NCI-H2081 (cell line): Measurements from ENCODE around the gene RHOT2.
A peak's percentile ranks its signal among the peaks of the same experiment; 100 is the strongest.

Source experiments
- DNase-seq, 2 experiments: peaks; one replicate each; lab custom pipeline; 2025; lab: John Stamatoyannopoulos, UW

RHOT2 gene

GRCh38 chr16:715477-716199 is 47.7 kb downstream of the RHOT2 start:
- no peak for DNase-seq

DNA sequence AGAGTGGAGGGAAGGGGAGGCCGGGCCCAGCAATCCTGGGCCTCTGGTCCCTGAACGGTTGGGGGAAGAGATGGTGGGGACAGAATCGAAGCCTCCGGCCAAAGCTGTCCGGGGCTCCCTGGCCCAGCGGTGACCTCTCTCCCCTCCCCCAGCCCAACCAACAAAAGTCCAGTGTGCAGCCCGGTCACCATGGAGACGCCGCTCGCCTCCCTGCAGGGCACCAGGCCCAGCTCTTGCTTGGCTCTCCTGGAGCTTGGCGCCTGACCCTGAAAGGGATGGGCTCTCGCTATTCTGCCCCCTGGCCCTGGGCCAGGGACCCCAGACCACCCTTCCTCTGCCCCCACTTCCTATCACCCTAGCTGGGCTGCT is 48.3 kb downstream of the RHOT2 start:
- no peak for DNase-seq

DNA sequence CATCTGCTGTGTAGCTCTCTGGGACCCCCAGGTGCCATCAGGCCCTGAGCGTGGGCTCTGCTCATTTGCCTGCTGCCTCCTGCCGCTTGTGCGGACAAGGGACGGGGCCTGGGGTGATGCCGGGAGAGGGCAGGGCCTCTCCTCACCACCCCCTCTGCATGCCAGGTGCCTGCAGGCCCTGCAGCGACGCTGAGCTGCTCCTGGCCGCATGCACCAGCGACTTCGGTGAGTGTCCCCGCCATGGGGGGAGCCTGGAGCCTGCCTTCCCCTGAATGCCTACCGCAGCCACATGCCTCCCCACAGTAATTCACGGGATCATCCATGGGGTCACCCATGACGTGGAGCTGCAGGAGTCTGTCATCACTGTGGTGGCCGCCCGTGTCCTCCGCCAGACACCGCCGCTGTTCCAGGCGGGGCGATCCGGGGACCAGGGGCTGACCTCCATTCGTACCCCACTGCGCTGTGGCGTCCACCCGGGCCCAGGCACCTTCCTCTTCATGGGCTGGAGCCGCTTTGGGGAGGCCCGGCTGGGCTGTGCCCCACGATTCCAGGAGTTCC is 48.9 kb downstream of the RHOT2 start:
- no peak for DNase-seq

DNA sequence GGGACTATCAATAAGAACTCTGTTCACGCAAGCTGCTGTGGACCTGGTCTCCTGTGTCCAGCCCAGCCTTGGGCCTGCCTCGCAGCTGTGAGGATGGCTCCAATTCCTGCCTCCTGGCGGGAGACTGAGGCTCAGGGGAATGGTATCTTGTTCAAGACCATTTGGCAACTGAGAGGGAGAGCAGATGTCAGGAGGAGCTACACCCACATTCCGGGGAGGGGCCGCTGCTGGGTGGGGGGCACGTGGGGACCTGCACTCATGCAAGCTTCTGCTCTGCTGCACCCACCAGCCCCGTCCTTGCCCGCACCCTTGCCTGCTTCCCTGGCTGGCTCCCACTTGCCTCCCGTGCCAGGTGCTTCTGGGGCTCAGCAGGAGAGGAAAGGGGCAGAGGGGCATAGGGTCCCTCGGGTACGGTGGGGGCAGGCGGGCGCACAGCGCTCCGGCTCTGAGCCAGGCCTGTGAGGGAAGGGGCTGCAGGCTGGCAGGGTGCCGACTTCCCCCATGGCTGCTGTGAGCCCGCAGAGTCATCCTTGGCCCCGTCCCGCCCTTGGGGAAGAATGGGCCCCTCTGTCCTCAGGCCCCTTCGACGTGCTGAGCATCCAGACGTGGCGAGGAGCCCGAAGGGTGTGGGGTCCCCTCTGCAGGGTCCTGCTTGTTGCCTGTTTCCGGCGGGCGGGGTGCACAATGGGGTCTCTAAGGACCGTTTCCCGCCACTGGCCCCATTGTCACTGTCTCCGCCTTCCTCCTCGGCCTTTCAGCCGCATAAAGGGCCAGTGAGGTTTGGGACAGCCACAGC is 49.7 kb downstream of the RHOT2 start:
- DNase-seq, result no peak

GRCh38 chr16:718389-718788 is 50.5 kb downstream of the RHOT2 start:
- no peak for DNase-seq

- DNase-seq, result no peak
Observed at GRCh38 chr16:718922-719321, 51.0 kb downstream of the RHOT2 start.

- DNase-seq, result peak in 1 of 2 experiments; percentile 45
Observed at GRCh38 chr16:719815-720446, 52.0 kb downstream of the RHOT2 start.

DNA sequence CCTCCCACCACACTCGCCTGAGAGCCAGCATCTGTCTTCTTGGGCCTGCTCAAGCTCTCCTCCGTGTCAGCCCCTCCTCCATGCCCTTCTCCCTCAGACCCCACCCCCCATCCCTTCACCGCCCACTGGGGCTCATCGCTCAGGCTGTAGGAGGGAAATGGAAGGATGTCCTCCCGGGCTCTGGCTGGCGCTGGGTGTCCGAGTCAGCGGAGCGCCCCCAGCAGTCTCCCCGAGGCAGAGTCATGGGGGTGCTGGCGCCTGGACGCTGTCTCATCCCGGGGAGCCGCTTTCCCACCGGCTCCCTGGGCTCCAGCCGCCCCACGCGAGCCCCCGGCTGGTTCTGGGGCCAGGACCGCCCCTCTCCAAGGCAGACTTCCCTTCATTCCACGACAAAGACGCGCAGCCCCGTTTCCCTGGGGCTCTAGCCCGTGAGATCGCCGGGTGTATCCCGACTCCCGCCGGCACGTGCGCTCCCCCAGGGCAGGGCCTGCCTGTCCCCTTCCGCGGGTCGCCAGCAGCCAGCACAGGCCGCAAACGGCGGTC is 52.6 kb downstream of the RHOT2 start:
- peak; percentile 65 to 74 for DNase-seq

DNA sequence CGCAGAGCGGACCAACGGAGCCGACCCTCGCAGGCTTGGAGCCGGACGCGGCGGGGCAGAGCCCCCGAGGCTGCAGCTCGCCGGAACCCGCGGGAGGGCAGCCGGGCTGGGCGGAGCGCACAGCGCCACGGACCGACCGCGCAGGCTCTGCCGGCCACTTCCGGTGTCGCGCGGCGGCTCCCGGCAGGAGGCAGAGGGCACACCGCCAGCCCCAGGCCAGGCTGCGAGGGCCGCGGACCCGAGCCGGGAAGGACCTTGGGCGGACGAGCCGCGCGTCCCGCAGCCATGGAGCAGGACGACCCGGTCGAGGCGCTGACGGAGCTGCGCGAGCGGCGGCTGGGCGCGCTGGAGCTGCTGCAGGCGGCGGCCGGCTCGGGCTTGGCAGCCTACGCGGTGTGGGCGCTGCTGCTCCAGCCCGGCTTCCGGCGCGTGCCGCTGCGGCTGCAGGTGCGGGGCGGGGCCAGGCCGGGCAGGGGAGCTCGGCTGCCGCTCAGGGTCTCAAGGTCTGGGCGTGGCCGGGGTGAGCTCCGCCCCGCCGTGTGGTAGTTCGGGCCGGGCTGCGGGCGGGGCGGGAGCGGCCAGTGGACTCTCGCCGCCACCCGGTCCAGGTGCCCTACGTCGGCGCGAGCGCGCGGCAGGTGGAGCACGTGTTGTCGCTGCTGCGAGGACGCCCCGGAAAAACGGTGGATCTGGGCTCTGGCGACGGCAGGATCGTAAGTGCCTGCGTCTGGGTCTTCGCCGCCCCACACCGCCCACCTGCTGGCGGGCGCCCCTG is 53.2 kb downstream of the RHOT2 start, which contains the start of gene ANTKMT:
TSS of gene ANTKMT (plus strand) at position 157 of the 775 bp plus-strand sequence. CDS start at position 286, 129 bp downstream.
- DNase-seq, result peak; percentile 88 to 89

DNA sequence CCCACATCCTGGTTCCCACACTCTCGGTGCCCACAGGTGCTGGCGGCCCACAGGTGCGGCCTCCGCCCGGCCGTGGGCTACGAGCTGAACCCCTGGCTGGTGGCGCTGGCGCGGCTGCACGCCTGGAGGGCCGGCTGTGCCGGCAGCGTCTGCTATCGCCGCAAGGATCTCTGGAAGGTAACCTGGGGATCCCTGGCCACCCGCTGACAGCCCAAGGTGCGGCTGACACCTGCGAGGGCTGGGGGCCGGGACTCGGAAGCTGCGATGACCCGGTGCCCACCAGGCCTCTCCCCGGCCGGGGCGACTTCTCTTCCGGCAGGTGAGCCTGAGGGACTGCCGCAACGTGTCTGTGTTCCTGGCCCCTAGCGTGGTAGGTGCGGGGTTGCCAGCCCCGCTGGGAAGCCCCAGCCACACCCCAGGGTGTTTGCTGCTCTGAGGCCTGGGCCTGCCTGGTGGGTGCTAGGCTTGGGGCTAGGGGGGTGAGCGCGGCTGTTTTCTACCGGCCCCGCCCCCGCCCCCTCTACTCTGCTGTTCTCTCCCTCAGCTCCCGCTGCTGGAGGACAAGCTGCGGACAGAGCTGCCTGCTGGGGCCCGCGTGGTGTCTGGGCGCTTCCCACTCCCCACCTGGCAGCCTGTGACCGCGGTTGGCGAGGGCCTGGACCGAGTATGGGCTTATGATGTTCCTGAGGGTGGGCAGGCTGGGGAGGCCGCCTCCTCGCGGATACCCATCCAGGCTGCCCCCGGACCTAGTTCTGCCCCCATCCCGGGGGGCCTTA is 54.0 kb downstream of the RHOT2 start:
- peak in 1 of 2 experiments; percentile 18 for DNase-seq

DNA sequence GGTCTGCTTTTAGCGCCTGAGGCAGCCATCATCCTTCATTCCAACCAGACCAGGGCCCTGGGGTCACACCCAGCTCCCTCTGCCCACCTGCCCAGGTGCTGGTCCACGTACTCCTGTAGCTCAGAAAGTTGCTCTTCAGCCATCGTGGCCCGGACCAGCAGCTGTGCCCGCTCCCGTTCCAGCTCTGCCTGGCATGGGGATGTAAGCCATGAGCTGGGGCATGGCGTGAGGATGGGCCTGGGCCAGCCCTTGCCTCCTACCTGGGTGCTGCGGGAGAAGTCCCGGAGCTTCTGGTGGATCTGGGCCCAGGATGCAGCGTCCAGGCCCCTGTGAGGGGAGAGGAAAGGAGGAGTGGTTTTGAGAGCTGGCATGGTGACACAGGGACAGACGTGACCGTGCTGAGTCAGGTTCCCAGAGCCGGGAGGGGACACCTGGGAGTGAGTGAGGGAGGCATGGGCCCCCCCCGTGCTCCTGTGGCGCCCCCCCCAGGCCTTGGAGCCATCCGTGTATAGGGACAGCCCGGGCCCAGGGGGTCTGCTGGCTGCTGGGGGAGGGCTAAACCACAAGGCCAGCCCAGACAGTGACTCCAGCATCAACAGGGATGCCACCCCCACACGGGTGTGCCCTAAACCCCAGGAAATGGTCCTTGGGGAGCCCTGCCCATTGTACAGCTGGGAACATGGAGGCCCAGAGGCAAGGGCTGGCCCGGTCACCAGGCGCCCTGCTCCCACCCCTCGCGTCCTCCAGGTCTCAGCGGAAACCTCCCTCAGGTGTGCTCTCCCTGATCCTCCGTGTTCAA is 55.1 kb downstream of the RHOT2 start:
- no peak for DNase-seq

- no peak for DNase-seq
Observed at GRCh38 chr16:723695-724094, 55.8 kb downstream of the RHOT2 start.
